Left colon (tissue), 2 donors: Measurements from ENCODE around the gene TOP2A. TPM values are rescaled to one million over a fixed set of nuclear protein-coding genes. Genes with fewer than 3 reads are reported as not detected.
A peak's percentile ranks its signal among the peaks of the same experiment; 100 is the strongest.
"Not testable (repeated sequence)": the region's sequence is repeated elsewhere in the genome, so short reads cannot be mapped to it uniquely, and the experiment has no call there.

Experiments used
- ATAC-seq: fragments of 200-7000 bp; cut with Tn5 transposase; one replicate; pipeline ENCODE4 v1.9.1; 2020; ENCODE audit warnings: mild to moderate bottlenecking, moderate library complexity
- DNase-seq, 2 donors: peaks; one replicate each; pipeline ENCODE4 v3.0.0-alpha.2; 2020
- intact Hi-C, 2 donors: fragments of 100-400 bp; cut with DNase I in 1 of 2; cut with micrococcal nuclease in 1 of 2; formaldehyde crosslinking; loops; one replicate each; pipeline versions ENCODE4 v1.11.2 to v1.14.0; 2022; cut with DNase I, micrococcal nuclease
- total RNA-seq, 2 donors: library from RNA; stranded (reverse); fragmentation: NEBNext Ultra II Directional; extraction: Animal tissue kit (Norgen Biotek cat#: 25700); gene quantifications; one replicate each; pipeline ENCODE4 v1.2.1, GENCODE V29; 2021
- donor health status: DM: no; HTN: no; CAD: no.
- donor health status: DM: yes; HTN: yes; CAD: no.

TOP2A gene
- total RNA-seq, 2 donors from 2014 or later, result 10.9 to 30.3 TPM

DNA sequence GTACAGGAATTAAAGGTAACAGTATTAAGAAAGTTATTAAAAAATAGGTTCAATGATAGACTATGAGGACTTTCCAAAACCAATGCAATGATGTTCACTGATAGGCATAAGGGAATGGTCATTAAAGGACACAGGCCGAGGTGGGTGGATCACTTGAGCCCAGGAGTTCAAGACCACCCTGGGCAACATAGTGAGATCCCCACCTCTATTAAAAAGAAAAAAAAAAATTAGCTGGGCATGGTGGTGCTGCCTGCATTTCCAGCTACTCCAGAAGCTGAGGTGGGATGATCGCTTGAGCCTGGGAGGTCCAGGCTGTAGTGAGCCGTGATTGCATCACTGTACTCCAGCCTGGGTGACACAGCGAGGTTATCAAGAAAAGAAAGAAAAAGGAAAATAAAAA lies 5.9 kb downstream of the TOP2A start:
- ATAC-seq, result no peak
- no peak for DNase-seq
- intact Hi-C loops, result loop anchor here in 1 of 2 donors (10.0 kb wide), 1 partner anchor 107 kb away; the partner anchor contains the start of gene RARA

DNA sequence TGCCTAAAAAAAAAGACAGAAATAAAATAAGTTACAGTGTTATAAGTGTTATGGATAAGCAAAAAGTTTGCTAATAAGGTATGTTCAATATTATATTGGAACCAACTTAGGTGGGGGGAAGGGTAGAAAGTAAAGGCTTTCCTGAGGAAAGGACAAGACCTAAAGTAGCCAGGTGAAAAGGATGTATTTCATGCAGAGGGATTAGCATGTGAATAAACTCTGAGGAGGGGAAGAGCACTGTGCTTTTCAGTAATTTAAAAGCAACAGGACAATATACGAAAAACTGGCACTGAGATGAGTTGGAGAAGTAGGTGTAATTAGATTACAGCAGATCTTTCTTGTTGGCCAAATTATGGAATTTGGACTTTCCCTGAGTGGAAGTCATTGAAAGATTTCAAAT lies 7.6 kb downstream of the TOP2A start:
- ATAC-seq (no peak), DNase-seq (no peak)
- intact Hi-C loops, result loop anchor here in 1 of 2 donors (10.0 kb wide), 1 partner anchor 105 kb away; the partner anchor contains the start of gene RARA

GRCh38 chr17:40409540-40409939 lies 8.2 kb downstream of the TOP2A start:
- intact Hi-C loops, ATAC-seq, DNase-seq: not testable (repeated sequence)

DNA sequence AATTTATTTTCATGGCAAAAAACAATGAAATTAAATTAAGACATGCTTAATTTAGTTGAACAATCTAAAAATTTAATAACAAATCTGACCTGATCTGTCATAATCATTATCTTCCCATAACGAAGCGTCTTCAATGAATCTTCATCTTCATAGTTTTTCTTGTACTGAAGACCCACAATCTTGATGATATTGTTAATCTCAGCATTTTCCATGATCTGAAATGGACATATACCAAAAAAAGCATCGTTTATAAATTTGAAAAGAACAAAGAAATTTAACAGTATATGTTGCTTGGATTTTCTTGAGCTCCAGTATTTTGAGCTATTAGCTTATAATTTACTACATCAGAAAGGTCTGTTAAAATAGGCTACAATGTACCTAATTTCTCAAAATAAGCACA lies 10.2 kb downstream of the TOP2A start:
- intact Hi-C loops, result no loop called here
- ATAC-seq (no peak), DNase-seq (no peak)

GRCh38 chr17:40404003-40404402 lies 13.7 kb downstream of the TOP2A start:
- no peak for ATAC-seq
- DNase-seq, result no peak
- intact Hi-C loops, result no loop called here

- intact Hi-C loops, result no loop called here
- no peak for ATAC-seq
- DNase-seq, result no peak
These were observed 15.0 kb downstream of the TOP2A start for GRCh38 chr17:40402668-40403067.

- intact Hi-C loops, result no loop called here
- ATAC-seq (peak; percentile 53), DNase-seq (no peak)
These were observed 18.5 kb downstream of the TOP2A start for GRCh38 chr17:40399185-40399584.

- ATAC-seq, DNase-seq, intact Hi-C loops: not testable (repeated sequence)
These were observed 31.1 kb downstream of the TOP2A start for GRCh38 chr17:40386555-40386954.

GRCh38 chr17:40382251-40382650 lies 35.4 kb downstream of the TOP2A start:
- intact Hi-C loops, result no loop called here
- ATAC-seq (no peak), DNase-seq (no peak)

DNA sequence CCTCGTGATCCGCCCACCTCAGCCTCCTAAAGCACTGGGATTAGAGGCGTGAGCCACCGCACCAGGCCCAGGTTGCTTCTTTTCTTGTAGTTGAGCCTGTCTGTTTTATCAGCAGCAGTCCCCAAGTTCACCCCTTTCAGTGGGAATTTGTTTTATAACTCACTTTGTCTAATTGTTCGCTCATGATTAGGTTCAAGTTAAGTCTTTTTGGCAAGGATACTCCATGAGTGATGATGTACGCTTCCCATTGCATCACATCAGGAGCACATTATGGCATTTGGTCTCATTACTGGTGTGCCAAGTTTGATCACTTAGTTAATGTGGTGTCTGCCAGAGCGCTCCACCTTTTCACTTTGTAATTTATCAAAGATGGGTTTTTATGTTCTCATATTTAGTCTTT lies 38.7 kb downstream of the TOP2A start:
- ATAC-seq (no peak), DNase-seq (no peak)
- intact Hi-C loops, result no loop called here

DNA sequence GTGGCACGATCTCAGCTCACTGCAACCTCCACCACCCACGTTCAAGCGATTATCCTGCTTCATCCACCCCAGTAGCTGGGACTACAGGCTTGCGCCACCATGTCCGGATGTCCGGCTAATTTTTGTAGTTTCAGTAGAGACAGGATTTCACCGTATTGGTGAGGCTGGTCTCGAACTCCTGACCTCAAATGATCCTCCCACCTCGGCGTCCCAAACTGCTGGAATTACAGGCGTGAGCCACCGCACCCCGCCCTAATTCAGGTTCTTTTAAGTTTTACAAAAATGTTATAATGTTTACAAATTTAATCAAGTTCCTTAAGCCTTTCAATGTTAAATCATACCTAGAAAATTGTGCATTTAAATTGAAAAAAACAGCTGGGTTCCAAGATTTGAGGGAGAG lies 39.9 kb downstream of the TOP2A start:
- DNase-seq (no peak), ATAC-seq (no peak)
- intact Hi-C loops, result no loop called here

DNA sequence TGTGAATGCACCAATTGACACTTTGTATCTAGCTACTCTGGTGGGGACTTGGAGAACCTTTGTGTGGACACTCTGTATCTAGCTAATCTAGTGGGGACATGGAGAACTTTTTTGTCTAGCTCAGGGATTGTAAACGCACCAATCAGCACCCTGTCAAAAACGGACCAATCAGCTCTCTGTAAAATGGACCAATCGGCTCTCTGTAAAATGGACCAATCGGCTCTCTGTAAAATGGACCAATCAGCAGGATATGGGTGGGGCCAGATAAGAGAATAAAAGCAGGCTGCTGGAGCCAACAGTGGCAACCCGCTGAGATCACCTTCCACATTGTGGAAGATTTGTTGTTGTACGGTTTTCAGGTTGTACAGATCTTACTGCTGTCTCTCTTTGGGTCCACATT lies 41.2 kb downstream of the TOP2A start:
- ATAC-seq, intact Hi-C loops, DNase-seq: not testable (repeated sequence)

DNA sequence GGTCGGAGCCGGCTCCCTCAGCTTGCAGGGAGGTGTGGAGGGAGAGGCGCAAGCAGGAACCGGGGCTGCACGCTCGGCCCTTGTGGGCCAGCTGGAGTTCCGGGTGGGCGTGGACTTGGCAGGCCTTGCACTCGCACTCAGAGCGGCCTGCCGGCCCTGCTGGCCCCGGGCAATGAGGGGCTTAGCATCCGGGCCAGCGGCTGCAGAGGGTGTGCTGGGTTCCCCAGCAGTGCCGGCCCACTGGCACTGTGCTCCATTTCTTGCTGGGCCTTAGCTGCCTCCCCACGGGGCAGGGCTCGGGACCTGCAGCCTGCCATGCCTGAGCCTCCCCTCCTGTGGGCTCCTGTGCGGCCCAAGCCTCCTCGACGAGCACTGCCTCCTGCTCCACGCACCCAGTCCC lies 41.9 kb downstream of the TOP2A start:
- ATAC-seq, result peak; percentile 42
- DNase-seq, intact Hi-C loops: not testable (repeated sequence)

DNA sequence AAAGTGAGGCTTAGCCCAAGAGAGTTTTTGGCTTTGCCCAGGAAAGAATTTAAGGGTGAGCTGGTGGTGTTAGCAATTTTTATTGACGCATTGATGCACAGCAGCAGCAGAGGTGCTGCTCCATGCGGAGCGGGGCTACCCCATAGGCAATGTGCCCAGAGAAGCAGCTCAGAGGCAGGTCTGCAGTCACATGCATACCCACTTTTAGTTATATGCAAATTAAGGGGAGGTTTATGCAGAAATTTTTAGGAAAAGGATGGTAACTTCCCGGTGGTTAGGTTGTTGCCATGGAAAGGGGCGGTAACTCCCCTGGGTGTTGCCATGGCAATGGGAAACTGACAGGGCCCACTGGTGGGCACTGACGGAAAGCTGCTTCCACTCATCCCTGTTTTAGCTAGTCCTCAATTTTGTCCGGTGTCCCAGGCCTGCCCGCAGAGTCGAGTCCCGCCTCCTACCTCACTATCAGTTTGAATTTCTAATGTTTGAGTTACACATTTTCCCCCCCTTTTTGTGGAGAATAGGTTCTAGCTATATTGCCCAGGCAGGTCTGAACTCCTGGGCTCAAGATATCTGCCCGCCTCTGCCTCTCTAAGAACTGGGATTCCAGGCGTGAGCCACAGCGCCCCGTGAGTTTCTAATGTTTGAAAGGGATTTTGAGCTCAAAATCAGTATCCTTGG lies 42.7 kb downstream of the TOP2A start:
- DNase-seq, result no peak
- no peak for ATAC-seq
- intact Hi-C loops, result no loop called here

GRCh38 chr17:40373999-40374398 lies 43.7 kb downstream of the TOP2A start:
- ATAC-seq (peak; percentile 87), DNase-seq (peak in 1 of 2 donors; percentile 64)

DNA sequence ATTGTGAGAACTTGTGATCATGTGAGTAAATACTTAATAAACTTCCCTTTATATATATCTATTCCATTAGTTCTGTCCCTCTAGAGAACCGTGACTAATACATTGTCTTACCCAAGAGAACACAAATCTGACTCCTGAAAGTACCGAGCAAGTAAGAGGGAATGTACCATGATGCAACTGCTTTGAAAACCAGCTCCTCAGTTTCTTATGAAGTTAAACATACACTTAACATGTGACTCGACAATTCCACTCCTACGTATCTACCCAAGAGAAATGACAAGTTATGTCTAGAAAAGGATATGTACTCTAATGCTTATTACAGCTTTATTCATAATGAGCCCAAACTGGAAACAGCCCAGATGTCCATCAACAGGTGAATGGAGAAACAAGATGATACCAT lies 44.4 kb downstream of the TOP2A start:
- intact Hi-C loops, result no loop called here
- DNase-seq (no peak), ATAC-seq (no peak)

More at GRCh38 chr17:40373999-40374398, 43.7 kb downstream of the TOP2A start:
- intact Hi-C loops, result no loop called here

DNA sequence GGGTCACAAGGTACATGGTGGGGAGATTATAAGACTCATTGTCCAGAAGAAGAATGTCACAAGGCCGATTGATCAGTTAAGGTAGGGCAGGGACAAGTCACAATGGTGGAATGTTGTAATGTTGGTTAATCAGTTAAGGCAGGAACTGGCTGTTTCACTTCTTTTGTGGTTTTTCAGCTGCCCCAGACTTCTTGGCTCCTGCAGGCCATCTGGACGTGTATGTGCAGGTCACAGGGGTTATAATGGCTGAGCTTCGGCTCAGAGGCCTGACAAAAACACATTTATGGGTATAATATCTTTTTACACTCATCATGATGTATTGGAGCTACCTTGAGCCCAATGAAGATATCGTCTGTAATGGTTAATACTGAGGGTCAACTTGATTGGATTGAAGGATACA lies 45.1 kb downstream of the TOP2A start:
- ATAC-seq, DNase-seq, intact Hi-C loops: not testable (repeated sequence)

DNA sequence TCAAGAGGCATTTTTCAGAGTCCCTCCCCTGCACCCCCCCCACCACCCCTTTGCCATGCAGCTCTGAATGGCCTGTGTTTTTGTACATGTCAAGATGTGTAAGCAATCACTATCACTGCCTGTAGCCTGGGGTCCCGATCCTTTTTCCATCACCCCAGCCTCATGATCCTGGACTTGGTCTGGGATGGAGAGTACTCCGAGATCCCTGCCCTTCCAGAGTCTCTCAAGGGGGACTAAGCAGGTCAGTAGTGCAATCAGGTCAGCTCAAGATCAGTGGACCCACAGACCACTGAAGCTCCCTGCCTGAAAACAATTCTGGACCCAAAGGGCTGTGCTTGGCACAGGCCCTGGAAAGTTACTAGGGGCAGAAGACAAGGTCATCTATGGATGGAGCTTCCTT lies 45.7 kb downstream of the TOP2A start:
- ATAC-seq (no peak), DNase-seq (no peak)
- intact Hi-C loops, result no loop called here

GRCh38 chr17:40371261-40371929 lies 46.3 kb downstream of the TOP2A start:
- intact Hi-C loops, result no loop called here
- no peak for ATAC-seq

GRCh38 chr17:40369923-40370322 lies 47.8 kb downstream of the TOP2A start:
- DNase-seq (no peak), ATAC-seq (no peak)
- intact Hi-C loops, result no loop called here

More at GRCh38 chr17:40371261-40371929, 46.3 kb downstream of the TOP2A start:
- DNase-seq, result no peak
